Iris pigment epithelial cell (primary cell): ENCODE measurements around the gene WDR20.
"Not testable (repeated sequence)": the region's sequence is repeated elsewhere in the genome, so short reads cannot be mapped to it uniquely, and the experiment has no call there.

Experiments
- DNase-seq: peaks from one replicate; pipeline ENCODE4 v3.0.0-alpha.2; 2011; ENCODE audit warnings: low read depth

WDR20 gene

GRCh38 chr14:102238766-102239165, 99.1 kb downstream of the WDR20 start:
- DNase-seq = no peak

GRCh38 chr14:102239231-102239630, 99.5 kb downstream of the WDR20 start:
- DNase-seq = no peak

- peak; percentile 31 for DNase-seq
Observed at GRCh38 chr14:102240481-102240880, 100.8 kb downstream of the WDR20 start.

- DNase-seq = no peak
Observed at GRCh38 chr14:102241147-102241546, 101.5 kb downstream of the WDR20 start.

GRCh38 chr14:102243795-102244194, 104.1 kb downstream of the WDR20 start:
- DNase-seq = not testable (repeated sequence)

- DNase-seq = no peak
Observed at GRCh38 chr14:102246071-102246470, 106.4 kb downstream of the WDR20 start.

- no peak for DNase-seq
Observed at GRCh38 chr14:102248121-102248520, 108.4 kb downstream of the WDR20 start.

- DNase-seq = peak; percentile 91
Observed at GRCh38 chr14:102249041-102249440, 109.3 kb downstream of the WDR20 start.

GRCh38 chr14:102249981-102250380, 110.3 kb downstream of the WDR20 start:
- no peak for DNase-seq

- no peak for DNase-seq
Observed at GRCh38 chr14:102250636-102251035, 110.9 kb downstream of the WDR20 start.

GRCh38 chr14:102251161-102251560, 111.5 kb downstream of the WDR20 start:
- DNase-seq = no peak

GRCh38 chr14:102252834-102253801, 113.4 kb downstream of the WDR20 start:
- DNase-seq = no peak

GRCh38 chr14:102255401-102256190, 115.9 kb downstream of the WDR20 start:
- peak; percentile 57 for DNase-seq

- no peak for DNase-seq
Observed at GRCh38 chr14:102256716-102257115, 117.0 kb downstream of the WDR20 start.

- no peak for DNase-seq
Observed at GRCh38 chr14:102258136-102258535, 118.4 kb downstream of the WDR20 start.
